Panc1 (cell line): ENCODE measurements around the gene NPTXR.

Experiments
- CTCF ChIP-seq: fragments of 450-650 bp; IDR thresholded peaks from 2 replicates; pipeline ENCODE4 v1.5.1; 2017; ENCODE audit warnings: mild to moderate bottlenecking
- POLR2AphosphoS5 ChIP-seq: IDR thresholded peaks from 2 replicates; pipeline ENCODE4 v1.6.1; 2012; ENCODE audit warnings: mild to moderate bottlenecking, low read depth, low read length, moderate library complexity
- REST ChIP-seq, 2 experiments: IDR thresholded peaks; 2 replicates each; pipeline ENCODE4 v1.6.1; 2011 to 2012; ENCODE audit warnings: low read depth in 2 of 2, control low read depth in 1 of 2, low read length in 1 of 2, mild to moderate bottlenecking in 1 of 2, moderate library complexity in 1 of 2; ENCODE audit not compliant: insufficient read depth in 1 of 2

GRCh38 chr22:38792833-38793232 is 51.0 kb downstream of the NPTXR start:
- TF ChIP-seq CTCF (no peak), POLR2AphosphoS5 (no peak), REST (IDR thresholded peaks at IDR 0.05; ENCODE audit: insufficient read depth in 1 of 2, low read depth in 2 of 2, low read length in 1 of 2) (no peak)
